ENCODE results near the gene APBB2. TPM values are rescaled to one million over a fixed set of nuclear protein-coding genes. Genes with fewer than 3 reads are reported as not detected.

APBB2 gene
- total RNA-seq, 1 donor from 2014 or later: 23.5 TPM

DNA sequence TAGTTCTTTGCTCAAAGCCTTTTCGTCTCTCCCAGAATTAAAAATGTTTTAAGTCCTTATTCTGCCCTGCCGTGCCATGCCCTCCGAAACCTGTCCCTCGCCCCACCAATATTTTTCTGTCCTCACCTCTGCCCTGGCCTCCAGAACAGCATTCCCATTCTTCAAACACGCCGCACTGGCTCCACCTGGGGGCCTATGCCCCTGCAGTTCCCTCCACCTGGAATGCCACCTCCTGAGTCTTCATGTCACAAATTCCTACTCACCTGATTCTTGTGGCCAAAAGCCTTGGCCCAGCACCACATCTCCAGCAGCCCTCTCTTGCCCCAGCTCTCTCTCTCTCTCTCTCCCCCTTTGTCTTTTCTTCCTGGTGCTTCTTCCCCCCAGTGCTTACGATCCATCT is 91.6 kb downstream of the APBB2 start:
- DNase-seq: no peak
- H3K27ac ChIP-seq (replicated peaks): no peak overlapping the region
- no peak overlapping the region for H3K4me3 ChIP-seq
- no peaks in the 10 kb centered on the region for H3K27me3 ChIP-seq (ENCODE audit: low read depth)
- intact Hi-C loops (cut with micrococcal nuclease): no loop called here
- TF ChIP-seq, protein P1, sequence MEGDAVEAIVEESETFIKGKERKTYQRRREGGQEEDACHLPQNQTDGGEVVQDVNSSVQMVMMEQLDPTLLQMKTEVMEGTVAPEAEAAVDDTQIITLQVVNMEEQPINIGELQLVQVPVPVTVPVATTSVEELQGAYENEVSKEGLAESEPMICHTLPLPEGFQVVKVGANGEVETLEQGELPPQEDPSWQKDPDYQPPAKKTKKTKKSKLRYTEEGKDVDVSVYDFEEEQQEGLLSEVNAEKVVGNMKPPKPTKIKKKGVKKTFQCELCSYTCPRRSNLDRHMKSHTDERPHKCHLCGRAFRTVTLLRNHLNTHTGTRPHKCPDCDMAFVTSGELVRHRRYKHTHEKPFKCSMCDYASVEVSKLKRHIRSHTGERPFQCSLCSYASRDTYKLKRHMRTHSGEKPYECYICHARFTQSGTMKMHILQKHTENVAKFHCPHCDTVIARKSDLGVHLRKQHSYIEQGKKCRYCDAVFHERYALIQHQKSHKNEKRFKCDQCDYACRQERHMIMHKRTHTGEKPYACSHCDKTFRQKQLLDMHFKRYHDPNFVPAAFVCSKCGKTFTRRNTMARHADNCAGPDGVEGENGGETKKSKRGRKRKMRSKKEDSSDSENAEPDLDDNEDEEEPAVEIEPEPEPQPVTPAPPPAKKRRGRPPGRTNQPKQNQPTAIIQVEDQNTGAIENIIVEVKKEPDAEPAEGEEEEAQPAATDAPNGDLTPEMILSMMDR (IDR thresholded peaks at IDR 0.05; ENCODE audit: borderline replicate concordance): no peak
- H3K4me1 ChIP-seq: peaks cover 30% of the 10 kb centered on the region
- H3K9me3 ChIP-seq (replicated peaks): no peaks in the 10 kb centered on the region
- no peaks in the 10 kb centered on the region for H3K36me3 ChIP-seq

DNA sequence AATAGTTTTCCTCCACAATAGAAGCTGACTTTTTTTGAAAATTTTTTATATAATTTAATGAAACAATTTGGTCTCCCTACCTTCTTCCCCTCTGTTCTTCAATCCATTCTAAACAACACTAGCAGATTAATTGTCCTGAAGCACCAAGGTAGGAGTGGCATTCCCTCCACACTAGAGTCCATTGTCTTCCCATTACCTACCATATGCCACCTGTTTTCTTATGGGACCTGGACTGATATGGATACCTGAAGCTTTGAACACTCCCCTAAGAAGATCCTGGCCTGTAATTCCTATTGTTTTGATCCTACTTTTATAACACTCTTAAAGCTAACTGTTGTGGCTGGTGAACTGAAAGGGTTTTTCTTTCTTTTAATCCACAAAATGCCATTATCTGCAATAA is 92.0 kb downstream of the APBB2 start:
- peaks cover 30% of the 10 kb centered on the region for H3K4me1 ChIP-seq
- no peak overlapping the region for H3K27ac ChIP-seq (replicated peaks)
- H3K27me3 ChIP-seq (ENCODE audit: low read depth): no peaks in the 10 kb centered on the region
- DNase-seq: no peak
- H3K36me3 ChIP-seq: no peaks in the 10 kb centered on the region
- intact Hi-C loops (cut with micrococcal nuclease): no loop called here
- H3K9me3 ChIP-seq (replicated peaks): no peaks in the 10 kb centered on the region
- TF ChIP-seq, protein P1 (IDR thresholded peaks at IDR 0.05; ENCODE audit: borderline replicate concordance): no peak
- H3K4me3 ChIP-seq: no peak overlapping the region

DNA sequence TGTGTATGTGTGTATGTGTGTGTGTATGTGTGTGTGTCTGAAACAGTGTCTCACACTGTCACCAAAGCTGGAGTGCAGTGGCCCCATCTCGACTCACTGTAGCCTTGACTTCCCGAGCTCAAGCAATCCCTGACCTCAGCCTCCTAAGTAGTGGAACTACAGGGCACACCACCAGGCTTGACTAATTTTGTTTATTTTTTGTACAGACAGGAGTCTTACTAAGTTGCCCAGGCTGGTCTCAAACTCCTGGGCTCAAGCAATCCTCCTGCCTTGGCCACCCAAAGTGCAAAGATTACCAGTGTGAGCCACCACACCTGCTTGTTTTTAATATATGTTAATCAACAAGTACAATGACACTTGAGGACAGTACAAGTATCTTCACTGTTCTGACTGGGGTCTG is 92.4 kb downstream of the APBB2 start:
- no peak for DNase-seq
- H3K9me3 ChIP-seq (replicated peaks): no peaks in the 10 kb centered on the region
- no peak overlapping the region for H3K27ac ChIP-seq (replicated peaks)
- peaks cover 30% of the 10 kb centered on the region for H3K4me1 ChIP-seq
- no peaks in the 10 kb centered on the region for H3K36me3 ChIP-seq
- TF ChIP-seq, protein P1 (IDR thresholded peaks at IDR 0.05; ENCODE audit: borderline replicate concordance): no peak
- intact Hi-C loops (cut with micrococcal nuclease): no loop called here
- no peaks in the 10 kb centered on the region for H3K27me3 ChIP-seq (ENCODE audit: low read depth)
- no peak overlapping the region for H3K4me3 ChIP-seq

DNA sequence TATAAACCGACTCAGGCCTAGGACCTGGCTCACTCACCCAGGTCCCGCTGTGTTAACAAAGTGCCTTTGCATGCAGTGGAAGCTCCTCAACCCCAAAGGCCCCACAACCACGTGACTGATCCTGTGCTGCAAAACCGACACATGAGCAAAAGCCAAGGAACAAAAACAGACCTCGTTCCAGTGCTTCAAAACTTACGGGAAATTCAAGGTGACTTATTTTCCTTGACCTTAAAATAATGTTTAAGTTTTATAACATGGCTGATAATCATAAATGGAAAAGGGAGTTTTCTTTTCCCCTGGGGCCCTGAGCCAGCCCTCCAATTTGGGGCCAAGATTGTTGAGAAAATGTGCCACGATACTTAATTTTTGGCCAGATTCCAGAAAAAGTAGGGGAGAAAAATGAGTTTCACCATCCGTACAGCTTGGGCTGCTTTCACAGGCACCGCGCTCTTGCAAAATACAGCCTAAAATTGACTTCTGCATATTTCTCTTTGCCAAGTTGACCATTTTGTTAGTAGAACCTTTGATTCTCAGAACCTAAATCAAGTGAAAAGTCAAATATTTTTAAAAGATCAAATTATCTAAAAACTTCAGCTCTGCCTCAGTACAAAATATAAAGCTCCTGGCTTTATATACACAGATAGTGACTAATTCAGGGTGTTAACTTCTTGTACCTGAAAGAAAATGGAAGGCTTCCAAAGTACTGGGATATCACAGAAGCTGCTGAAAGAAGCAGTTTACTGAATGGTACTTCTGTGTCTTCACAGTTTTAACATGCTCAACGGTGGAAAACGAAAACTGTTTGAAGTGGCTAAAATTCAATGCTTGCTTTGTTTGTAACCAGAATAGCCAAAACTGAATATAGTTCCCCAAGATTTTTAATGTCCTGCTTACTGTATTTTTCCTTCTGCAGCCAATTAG is 93.8 kb downstream of the APBB2 start:
- Histone ChIP-seq H3K36me3 (peaks cover 8% of the 10 kb centered on the region), H3K27me3 (ENCODE audit: low read depth) (no peaks in the 10 kb centered on the region), H3K4me1 (peaks cover 26% of the 10 kb centered on the region), H3K9me3 (replicated peaks) (peaks cover 4% of the 10 kb centered on the region), H3K4me3 (peak overlapping the region; percentile 30), H3K27ac (replicated peaks) (peak overlapping the region; percentile 62)
- TF ChIP-seq, protein P1 (IDR thresholded peaks at IDR 0.05; ENCODE audit: borderline replicate concordance): no peak
- peak; percentile 39 for DNase-seq
- intact Hi-C loops (cut with micrococcal nuclease): no loop called here

DNA sequence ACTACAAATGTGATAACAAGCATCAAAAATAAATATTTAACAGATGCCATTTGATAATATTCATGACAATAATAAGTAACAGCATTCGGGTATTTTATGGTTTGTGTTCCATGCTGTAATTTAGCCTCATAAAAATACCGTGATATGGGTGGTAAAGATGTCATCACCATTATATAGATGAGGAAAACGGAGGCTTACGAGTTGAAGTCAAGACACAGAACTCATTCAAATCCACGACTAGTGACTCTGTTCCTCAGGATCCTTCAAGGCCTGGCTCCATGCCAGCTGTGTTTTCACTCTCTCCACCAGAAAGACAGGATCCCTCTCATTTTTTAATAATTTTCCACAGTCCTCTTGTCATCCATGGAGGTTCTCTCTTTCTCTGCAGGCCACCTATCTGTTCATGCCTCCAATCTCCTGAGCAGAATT is 94.5 kb downstream of the APBB2 start:
- peak; percentile 36 for DNase-seq
- no peaks in the 10 kb centered on the region for H3K27me3 ChIP-seq (ENCODE audit: low read depth)
- intact Hi-C loops (cut with micrococcal nuclease): no loop called here

More for the DNA sequence above, 94.5 kb downstream of the APBB2 start:
- Histone ChIP-seq H3K4me3 (peak overlapping the region; percentile 30), H3K27ac (replicated peaks) (peak overlapping the region; percentile 62), H3K36me3 (peaks cover 8% of the 10 kb centered on the region), H3K4me1 (peaks cover 26% of the 10 kb centered on the region), H3K9me3 (replicated peaks) (peaks cover 11% of the 10 kb centered on the region)
- TF ChIP-seq, protein P1 (IDR thresholded peaks at IDR 0.05; ENCODE audit: borderline replicate concordance): no peak

Measured in left ventricle myocardium inferior (tissue), 1 donor.